ENCODE measurements around the gene SENP7.
"Not testable (repeated sequence)": the region's sequence is repeated elsewhere in the genome, so short reads cannot be mapped to it uniquely, and the experiment has no call there.

Gene SENP7

DNA sequence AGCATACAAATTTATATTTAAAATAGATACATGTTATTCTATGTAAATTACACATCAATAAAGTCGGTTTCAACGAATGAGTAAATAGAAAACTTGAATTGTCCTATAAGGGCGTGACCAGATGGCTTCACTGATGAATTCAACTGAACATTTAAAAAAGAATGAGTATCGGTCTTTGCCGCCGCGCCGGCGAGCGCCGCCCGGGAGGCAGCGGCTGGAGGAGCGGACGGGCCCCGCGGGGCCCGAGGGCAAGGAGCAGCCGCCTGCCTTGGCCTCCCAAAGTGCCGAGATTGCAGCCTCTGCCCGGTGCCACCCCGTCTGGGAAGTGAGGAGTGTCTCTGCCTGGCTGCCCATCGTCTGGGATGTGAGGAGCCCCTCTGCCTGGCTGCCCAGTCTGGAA lies 74.4 kb downstream of the SENP7 start:
- not testable (repeated sequence) for DNase-seq

- no peak for DNase-seq
Measured at GRCh38 chr3:101433652-101434051, 79.4 kb downstream of the SENP7 start.

GRCh38 chr3:101423984-101424888 lies 88.8 kb downstream of the SENP7 start:
- no peak for DNase-seq

DNA sequence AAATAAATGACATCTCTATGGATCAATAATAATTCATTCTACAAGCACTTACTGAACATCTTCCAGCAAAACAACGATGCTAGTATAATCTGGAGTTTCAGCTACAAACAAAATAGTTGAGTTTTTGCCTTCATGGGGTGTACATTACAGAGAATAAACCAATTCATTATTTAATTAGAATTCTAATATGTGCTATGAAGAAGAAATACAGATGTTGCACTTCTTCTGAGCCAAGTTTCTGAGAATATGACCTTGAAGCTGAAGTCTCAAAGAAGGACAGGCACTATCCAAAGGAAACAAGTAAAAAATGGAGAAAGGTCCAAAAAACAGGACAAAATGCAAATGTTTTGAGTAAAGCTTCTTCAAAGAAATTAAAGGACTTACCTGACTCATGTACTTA lies 94.2 kb downstream of the SENP7 start:
- DNase-seq = no peak

- DNase-seq = no peak
Measured at GRCh38 chr3:101414121-101414520, 98.9 kb downstream of the SENP7 start.

- DNase-seq = no peak
Measured at GRCh38 chr3:101413656-101414055, 99.4 kb downstream of the SENP7 start.

DNA sequence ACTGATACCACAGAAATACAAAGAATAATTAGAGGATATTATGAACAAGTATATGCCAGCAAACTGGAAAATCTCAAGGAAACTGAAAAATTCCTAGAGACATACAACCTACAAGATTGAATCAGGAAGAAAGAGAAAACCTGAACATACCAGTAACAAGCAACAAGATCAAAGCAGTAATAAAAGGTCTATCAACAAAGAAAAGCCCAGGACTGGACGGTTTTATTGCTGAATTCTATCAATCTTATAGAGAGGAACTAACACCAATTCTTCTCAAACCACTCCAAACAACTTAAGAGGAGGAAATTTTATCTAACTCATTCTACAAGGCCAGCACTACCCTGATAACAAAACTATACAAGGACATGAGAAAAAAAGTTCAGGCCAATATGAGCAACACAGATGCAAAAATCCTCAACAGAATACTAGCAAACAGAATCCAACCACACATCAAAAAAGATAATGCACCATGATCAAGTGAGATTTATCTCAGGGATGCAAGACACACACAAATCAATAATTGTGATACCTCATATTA lies 121.5 kb downstream of the SENP7 start:
- DNase-seq = no peak

- DNase-seq = no peak
Measured at GRCh38 chr3:101388706-101389105, 124.3 kb downstream of the SENP7 start.

DNA sequence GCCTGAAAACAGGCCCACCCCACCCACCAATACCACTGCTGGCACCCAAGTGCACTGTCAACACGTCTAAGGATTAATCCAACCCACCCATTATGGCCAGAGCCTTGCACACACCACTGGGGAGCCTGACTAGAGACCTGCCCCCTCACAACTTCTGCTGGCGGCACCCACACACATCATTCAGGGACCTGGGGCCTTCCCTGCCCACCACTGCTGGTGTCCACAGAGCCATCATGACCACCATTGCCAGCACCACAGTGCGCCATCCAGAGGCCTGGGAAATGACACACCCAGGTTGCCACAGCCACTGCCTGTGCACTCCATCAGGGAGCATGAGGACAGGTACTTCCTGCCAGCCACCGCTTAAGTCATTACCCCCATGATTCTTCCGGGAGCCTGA lies 125.7 kb downstream of the SENP7 start:
- DNase-seq = no peak

- no peak for DNase-seq
Measured at GRCh38 chr3:101384426-101384825, 128.6 kb downstream of the SENP7 start.

DNA sequence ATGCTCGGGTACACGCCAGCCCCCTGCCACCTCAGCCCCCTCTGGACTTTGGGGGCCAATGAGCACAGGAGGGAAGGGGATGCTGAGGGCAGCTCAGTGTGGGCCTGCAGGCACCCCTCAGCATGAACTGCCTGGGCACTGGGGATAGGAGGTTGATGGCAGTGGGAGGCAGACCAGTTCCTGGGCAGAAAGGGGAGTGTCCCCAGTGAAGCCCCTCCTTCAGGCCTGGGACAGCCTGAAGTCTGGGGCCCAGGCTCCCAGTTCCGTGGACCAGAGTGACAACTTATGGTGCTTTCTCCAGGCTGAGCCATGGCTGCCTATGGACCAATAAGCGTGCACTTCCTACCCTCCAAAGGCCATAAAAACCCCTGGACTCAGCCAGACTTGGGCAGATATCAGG lies 129.4 kb downstream of the SENP7 start:
- no peak for DNase-seq

DNA sequence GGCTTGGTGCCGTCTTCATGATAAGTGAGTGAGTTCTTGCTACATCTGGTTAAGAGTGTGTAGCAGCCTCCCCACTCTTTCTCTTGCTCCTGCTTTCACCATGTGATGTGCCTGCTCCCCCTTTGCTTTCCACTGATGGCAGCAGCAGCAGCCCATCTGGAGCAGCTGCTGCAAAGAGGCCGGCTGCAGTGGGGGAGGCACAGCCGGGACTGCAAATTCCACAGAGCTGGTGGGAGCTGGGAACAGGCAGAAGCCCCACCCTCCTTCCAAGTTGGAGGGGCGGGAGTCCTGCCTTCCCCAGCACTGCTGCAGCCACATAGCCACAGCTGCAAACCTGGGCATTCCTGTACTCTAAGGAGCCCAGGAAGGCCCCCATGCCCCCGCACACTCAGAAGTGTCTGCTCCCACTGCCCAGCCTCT lies 129.8 kb downstream of the SENP7 start:
- DNase-seq = no peak

GRCh38 chr3:101381809-101382208 lies 131.2 kb downstream of the SENP7 start:
- DNase-seq = no peak

DNA sequence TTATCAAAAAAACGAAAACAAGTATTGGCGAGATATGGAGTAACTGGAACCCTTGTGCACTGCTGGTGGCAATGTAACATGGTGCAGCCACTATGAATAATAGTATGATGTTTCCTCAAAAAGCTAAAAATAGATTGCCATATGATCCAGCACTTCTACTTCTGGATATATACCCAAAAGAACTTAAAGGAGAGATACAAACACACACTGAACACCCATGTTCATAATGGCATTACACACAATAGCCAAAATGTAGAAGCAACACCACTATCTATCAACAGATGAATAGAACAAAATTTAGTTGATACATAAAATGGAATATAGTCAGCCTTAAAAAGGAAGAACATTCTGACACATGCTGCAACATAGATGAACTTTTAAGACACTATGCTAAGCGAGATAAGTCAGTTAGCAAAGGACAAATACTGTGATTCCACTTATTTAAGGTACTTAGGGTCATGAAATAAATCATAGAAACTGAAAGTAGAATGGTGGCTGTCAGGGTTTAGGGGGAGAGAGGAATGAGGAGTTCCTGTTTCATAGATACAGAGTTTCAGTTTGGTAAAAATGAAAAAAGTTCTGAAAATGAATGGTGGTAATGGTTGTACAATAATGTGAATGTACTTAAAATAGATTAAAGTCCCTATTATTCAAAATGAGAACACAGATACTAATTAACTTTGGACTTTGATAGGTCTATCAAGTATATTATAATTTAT lies 133.2 kb downstream of the SENP7 start:
- no peak for DNase-seq

GRCh38 chr3:101377796-101378195 lies 135.2 kb downstream of the SENP7 start:
- no peak for DNase-seq

DNA sequence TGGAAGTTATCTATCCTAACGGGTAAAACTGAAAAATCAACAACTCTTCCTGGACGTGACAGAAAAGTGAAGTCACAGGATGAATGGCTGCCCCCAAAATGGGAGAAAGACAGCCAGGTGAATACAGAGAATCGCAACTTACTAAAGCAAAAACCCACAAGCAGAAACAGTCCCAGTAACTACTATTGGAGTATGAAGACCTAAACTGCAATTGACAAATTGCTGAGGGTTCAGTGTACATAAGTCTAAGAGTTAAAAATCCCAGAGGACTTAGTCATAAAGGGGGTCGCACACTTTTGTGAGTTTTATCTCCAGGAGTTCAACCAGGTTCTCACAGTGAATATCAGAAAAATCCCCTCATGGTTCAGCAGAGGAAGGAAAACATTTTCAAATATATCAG lies 135.8 kb downstream of the SENP7 start:
- no peak for DNase-seq

GRCh38 chr3:101375586-101375985 lies 137.4 kb downstream of the SENP7 start:
- DNase-seq = no peak

DNA sequence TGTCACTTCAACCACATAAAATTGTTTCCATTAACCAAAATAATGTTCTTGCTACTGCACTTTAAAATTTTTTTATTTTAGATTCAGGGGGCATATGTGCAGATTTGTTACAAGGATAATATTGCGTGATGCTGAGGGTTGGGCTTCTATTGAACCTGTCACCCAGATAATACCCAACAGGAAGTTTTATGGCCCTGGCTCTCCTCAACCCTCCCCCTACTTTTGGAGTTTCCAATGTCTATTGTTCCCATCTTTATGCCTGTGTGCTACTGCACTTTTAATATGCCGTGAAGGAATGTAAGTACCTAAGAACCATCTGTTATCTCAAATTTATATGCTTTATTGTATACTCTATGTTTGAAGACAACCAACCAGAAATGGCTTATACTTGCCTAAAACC lies 150.6 kb downstream of the SENP7 start:
- DNase-seq = no peak

DNA sequence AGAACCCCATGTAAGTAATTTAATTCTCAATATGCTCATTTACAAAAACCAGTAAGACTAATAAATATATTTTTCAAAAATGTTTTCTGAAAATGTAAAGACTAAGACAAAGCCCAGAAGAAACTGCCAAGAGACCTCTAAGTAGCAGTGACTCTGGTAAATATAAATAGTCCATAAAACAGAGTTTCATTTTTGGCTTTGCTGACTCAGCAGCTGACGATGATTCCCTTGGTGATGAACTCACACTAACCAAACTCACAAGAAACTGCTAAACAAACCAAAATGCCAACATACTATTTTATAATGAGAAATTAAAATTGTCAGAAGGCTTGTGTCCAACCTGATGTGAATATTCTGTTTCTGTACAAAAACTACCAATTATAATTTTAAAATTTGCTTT lies 161.2 kb downstream of the SENP7 start:
- no peak for DNase-seq

- no peak for DNase-seq
Measured at GRCh38 chr3:101340591-101340990, 172.4 kb downstream of the SENP7 start.

GRCh38 chr3:101333883-101334282 lies 179.1 kb downstream of the SENP7 start:
- no peak for DNase-seq

DNA sequence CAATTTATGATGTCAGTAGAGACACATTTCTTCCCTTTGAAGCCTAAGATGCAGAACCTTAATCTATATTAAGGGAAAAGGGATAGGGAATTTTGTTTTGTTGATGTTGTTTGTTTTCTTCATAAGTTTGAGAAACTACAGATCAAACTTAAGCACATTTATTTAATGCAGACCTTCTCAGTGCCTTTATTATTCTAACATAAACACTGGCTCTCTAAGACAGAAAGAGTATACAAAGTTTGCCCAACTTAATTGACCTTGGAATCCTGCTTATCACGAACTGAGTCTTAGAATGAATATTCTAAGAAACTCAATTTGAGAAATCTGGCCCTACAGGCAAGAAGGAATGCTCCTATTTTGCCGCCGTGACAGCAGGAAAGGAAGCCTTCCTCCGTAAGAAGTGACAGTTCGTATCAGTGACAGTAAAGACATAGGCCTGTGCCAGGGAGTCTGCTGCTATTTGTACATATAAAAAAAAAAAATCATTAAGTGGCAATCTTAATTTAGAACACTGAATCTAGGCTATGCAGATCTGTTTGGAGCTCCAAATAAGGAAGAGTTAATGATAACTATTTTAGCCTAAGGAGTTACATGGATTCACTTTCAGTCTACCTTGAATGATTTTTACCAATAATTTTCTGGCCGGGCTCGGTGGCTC lies 183.9 kb downstream of the SENP7 start:
- DNase-seq = no peak

- DNase-seq = no peak
Measured at GRCh38 chr3:101325393-101326134, 187.4 kb downstream of the SENP7 start.
